Measurements from ENCODE around the gene ANKRD37.

Gene ANKRD37

DNA sequence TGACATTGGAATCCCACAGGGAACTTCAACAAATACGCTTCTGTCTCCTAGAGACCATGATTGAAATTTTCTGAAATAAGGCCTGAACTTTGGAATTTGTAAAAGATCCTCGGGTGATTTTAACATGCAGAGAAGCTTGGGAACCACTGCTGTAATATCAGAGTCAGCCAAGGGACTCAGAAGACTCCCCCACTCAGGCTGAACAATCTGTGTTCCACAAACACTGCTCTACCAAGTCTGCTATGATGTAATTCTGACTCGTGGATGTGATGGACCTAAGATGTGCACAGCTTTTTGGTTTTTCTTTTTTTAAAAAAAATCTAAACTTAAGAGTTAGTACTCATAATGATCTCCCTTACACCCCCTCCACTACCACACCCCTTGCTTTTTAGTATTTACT is 26.9 kb upstream of the ANKRD37 start:
- no peak overlapping the region for H3K27ac ChIP-seq
- TF ChIP-seq, protein P1, sequence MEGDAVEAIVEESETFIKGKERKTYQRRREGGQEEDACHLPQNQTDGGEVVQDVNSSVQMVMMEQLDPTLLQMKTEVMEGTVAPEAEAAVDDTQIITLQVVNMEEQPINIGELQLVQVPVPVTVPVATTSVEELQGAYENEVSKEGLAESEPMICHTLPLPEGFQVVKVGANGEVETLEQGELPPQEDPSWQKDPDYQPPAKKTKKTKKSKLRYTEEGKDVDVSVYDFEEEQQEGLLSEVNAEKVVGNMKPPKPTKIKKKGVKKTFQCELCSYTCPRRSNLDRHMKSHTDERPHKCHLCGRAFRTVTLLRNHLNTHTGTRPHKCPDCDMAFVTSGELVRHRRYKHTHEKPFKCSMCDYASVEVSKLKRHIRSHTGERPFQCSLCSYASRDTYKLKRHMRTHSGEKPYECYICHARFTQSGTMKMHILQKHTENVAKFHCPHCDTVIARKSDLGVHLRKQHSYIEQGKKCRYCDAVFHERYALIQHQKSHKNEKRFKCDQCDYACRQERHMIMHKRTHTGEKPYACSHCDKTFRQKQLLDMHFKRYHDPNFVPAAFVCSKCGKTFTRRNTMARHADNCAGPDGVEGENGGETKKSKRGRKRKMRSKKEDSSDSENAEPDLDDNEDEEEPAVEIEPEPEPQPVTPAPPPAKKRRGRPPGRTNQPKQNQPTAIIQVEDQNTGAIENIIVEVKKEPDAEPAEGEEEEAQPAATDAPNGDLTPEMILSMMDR (IDR thresholded peaks at IDR 0.05), result no peak
- no peak for TF ChIP-seq ZFX (IDR thresholded peaks at IDR 0.05; ENCODE audit: borderline replicate concordance)

DNA sequence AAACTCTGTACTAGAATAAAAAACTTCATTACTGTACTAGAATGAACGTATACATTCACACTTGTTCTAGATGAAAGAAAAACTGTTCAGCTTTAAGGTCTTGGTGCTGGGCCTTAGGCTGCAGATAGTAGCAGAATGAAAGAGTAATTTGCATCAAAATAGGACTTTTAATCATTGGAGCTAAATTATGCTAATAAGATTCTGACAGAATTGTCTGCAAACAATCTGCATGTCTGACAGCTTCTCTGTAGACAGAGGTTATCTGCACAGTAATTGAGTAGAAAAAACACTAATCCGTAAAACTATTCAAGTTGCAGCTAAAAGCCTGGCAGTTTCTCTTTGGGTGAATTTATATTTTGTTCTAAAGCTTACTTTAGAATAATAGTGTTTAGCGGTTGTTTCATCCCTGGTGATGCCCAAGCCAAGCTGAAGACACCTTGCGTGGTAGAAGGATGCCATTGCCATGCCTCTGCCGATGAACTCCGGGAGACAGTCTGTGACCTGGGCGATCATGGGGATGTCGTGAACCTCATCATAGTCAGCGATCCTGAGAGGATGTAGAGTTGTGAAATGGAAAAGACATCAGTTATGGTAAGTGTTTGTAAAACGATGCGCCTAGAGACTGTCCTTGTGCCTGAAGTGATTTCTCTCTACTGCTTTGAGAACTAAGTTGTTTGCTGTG is 26.2 kb upstream of the ANKRD37 start:
- no peak overlapping the region for H3K27ac ChIP-seq
- TF ChIP-seq ZFX (IDR thresholded peaks at IDR 0.05; ENCODE audit: borderline replicate concordance), result no peak
- TF ChIP-seq, protein P1 (IDR thresholded peaks at IDR 0.05), result no peak

DNA sequence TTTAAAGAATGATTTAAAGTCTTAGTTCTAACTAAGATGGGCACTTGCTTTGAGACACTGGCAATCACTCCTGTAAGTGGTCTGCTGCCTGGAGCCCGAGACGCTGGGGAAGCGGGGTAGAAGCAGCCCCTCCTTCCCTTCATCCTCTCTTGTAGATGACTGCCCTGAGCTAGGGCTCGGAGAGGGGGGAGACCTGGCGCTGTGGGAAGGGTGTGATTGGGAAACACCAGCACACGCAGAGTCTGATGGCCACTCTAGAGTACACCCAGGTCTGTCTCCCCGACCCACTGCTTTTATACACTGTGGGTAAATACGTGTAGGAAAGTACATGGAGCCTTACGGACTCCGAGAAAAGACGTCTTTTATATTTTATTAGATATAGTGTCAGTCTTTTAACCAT is 24.9 kb upstream of the ANKRD37 start:
- no peak overlapping the region for H3K27ac ChIP-seq
- TF ChIP-seq ZFX (IDR thresholded peaks at IDR 0.05; ENCODE audit: borderline replicate concordance), result no peak
- TF ChIP-seq, protein P1 (IDR thresholded peaks at IDR 0.05), result no peak

DNA sequence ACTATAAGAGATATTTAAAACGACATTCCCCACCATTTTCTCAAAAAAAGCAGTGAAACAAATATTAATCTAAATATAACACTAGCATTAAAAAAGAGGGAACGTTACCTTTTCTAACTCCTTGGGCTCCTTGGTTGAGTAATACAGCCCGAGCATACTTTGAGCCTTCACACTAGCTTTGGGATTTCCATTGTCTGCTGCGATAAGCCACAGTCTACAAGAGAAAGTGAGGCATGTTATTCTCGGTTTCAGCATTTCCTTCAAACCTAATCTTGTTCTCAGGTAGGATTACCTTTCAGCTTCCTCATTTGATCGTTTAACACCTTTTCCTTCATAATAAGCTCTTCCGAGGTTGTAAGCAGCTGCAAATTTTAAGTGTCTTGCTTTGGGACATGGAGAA is 22.6 kb upstream of the ANKRD37 start:
- H3K27ac ChIP-seq, result no peak overlapping the region
- TF ChIP-seq, protein P1 (IDR thresholded peaks at IDR 0.05), result no peak
- TF ChIP-seq ZFX (IDR thresholded peaks at IDR 0.05; ENCODE audit: borderline replicate concordance), result no peak

DNA sequence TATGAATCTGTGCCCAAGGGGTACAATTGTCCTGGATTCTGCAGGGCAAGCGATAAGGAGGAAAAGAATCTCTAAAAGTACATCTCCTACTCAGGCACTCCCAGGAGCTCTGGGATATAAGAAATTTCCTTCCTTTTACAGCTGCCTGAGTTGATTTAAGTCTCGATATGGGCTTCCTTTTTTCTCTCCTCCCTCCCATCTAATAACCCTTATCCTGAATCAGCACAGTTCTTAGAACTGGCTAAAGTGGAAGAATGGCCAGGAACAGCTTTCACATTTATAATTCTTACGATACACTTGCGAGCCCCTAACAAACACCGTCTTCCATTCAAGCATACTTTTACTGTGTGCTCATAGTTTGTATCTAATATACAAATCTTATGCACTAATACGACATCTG is 22.1 kb upstream of the ANKRD37 start:
- H3K27ac ChIP-seq, result no peak overlapping the region
- no peak for TF ChIP-seq ZFX (IDR thresholded peaks at IDR 0.05; ENCODE audit: borderline replicate concordance)
- TF ChIP-seq, protein P1 (IDR thresholded peaks at IDR 0.05), result no peak

DNA sequence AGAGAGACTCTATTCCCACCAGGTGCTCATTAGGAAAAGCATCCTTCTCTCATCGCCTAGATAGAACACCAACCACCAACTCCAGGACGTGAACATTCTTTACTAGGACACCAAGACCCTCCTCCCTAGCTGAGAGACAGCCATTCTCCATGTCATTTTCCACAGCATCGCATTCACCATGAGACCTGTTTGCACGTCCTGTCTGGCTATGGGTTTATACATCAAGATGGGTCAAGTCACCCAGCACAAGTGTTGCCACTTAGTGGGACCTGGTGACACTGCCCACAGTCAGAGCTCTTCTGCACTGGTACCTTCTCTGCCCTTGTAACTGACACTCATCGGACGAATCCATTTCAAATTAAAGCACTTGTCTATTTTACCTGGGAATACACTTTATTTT is 18.4 kb upstream of the ANKRD37 start:
- H3K27ac ChIP-seq, result no peak overlapping the region
- TF ChIP-seq, protein P1 (IDR thresholded peaks at IDR 0.05), result no peak
- no peak for TF ChIP-seq ZFX (IDR thresholded peaks at IDR 0.05; ENCODE audit: borderline replicate concordance)

DNA sequence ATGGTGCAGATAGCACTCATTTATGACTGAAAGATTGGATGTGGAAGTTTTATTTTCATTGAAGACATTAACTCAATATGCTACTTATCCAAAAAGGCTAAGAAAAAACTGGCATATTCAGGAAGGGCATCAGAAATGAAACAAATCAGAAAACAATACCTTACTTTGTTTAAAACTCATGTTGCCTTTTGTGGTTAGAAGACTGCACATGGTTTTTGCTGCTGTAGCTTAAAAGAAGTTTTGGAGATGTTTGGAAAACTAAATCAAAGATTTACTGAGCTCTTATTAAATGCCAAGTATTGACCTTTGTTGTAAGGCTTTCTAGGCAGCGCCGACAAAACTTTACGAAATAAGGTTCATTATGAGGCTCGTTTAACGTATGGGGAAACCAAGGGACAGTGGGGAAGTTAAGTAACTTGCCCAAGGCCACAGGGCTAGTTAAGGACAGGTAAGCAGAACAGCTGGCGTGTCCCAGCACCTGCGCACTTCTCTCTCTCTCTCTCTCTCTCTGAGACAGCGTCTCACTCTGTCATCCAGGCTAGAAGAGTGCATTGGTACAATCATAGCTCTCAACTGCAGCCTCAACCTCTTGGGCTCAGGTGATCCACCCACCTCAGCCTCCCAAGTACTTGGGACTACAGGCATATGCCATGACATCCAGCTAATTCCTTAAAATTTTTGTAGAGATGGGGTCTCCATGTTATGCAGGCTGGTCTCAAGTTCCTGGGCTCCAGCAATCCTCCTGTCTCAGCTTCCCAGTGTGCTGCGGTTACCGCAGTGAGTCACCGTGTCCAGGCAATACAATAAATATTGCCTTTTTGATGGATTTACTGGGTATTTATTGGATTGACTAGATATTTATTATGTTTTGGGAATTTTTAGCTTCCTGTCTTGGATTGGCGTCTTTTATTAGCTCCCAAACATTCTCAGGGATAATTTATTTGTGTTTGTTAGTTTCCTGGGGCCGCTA is 17.0 kb upstream of the ANKRD37 start:
- H3K27ac ChIP-seq, result no peak overlapping the region
- TF ChIP-seq, protein P1 (IDR thresholded peaks at IDR 0.05), result no peak
- TF ChIP-seq ZFX (IDR thresholded peaks at IDR 0.05; ENCODE audit: borderline replicate concordance), result no peak

Data from 22Rv1 (cell line).